ENCODE measurements around the gene MAP4K4. TPM values are rescaled to one million over a fixed set of nuclear protein-coding genes. Genes with fewer than 3 reads are reported as not detected.

Gene MAP4K4
- total RNA-seq, 1 donor from 2014 or later = 427 TPM

GRCh38 chr2:101859604-101860003 lies 162.1 kb downstream of the MAP4K4 start:
- DNase-seq (ENCODE audit: low spot score) = no peak
- Mint-ChIP-seq H3K9me3 (ENCODE audit: unreplicated experiment) (no peaks in the 10 kb centered on the region), H3K27me3 (ENCODE audit: unreplicated experiment) (peaks cover 16% of the 10 kb centered on the region), H3K27ac (ENCODE audit: unreplicated experiment) (peak overlapping the region; percentile 21), H3K4me3 (ENCODE audit: unreplicated experiment) (no peak overlapping the region), H3K36me3 (ENCODE audit: low read depth, unreplicated experiment) (peaks cover 45% of the 10 kb centered on the region), H3K4me1 (ENCODE audit: unreplicated experiment) (peaks cover 31% of the 10 kb centered on the region)
- no peak for TF ChIP-seq CTCF (IDR thresholded peaks at IDR 0.05; ENCODE audit: unreplicated experiment)

- Mint-ChIP-seq H3K4me1 (ENCODE audit: unreplicated experiment) (peaks cover 36% of the 10 kb centered on the region), H3K27ac (ENCODE audit: unreplicated experiment) (no peak overlapping the region), H3K36me3 (ENCODE audit: low read depth, unreplicated experiment) (peaks cover 50% of the 10 kb centered on the region), H3K4me3 (ENCODE audit: unreplicated experiment) (no peak overlapping the region), H3K9me3 (ENCODE audit: unreplicated experiment) (no peaks in the 10 kb centered on the region), H3K27me3 (ENCODE audit: unreplicated experiment) (peaks cover 17% of the 10 kb centered on the region)
- DNase-seq (ENCODE audit: low spot score) = no peak
- TF ChIP-seq CTCF (IDR thresholded peaks at IDR 0.05; ENCODE audit: unreplicated experiment) = no peak
Measured at GRCh38 chr2:101860157-101860556, 162.7 kb downstream of the MAP4K4 start.

GRCh38 chr2:101860782-101861181 lies 163.3 kb downstream of the MAP4K4 start:
- Mint-ChIP-seq H3K4me1 (ENCODE audit: unreplicated experiment) (peaks cover 39% of the 10 kb centered on the region), H3K36me3 (ENCODE audit: low read depth, unreplicated experiment) (peaks cover 49% of the 10 kb centered on the region), H3K9me3 (ENCODE audit: unreplicated experiment) (no peaks in the 10 kb centered on the region), H3K4me3 (ENCODE audit: unreplicated experiment) (peak overlapping the region; percentile 23), H3K27me3 (ENCODE audit: unreplicated experiment) (peaks cover 16% of the 10 kb centered on the region), H3K27ac (ENCODE audit: unreplicated experiment) (no peak overlapping the region)
- DNase-seq (ENCODE audit: low spot score) = no peak
- TF ChIP-seq CTCF (IDR thresholded peaks at IDR 0.05; ENCODE audit: unreplicated experiment) = no peak

GRCh38 chr2:101861382-101861781 lies 163.9 kb downstream of the MAP4K4 start:
- H3K27ac Mint-ChIP-seq (ENCODE audit: unreplicated experiment) = no peak overlapping the region
- no peak for TF ChIP-seq CTCF (IDR thresholded peaks at IDR 0.05; ENCODE audit: unreplicated experiment)
- no peak overlapping the region for H3K4me3 Mint-ChIP-seq (ENCODE audit: unreplicated experiment)
- H3K27me3 Mint-ChIP-seq (ENCODE audit: unreplicated experiment) = peaks cover 13% of the 10 kb centered on the region
- H3K9me3 Mint-ChIP-seq (ENCODE audit: unreplicated experiment) = no peaks in the 10 kb centered on the region
- H3K36me3 Mint-ChIP-seq (ENCODE audit: low read depth, unreplicated experiment) = peaks cover 52% of the 10 kb centered on the region
- peaks cover 42% of the 10 kb centered on the region for H3K4me1 Mint-ChIP-seq (ENCODE audit: unreplicated experiment)
- DNase-seq (ENCODE audit: low spot score) = no peak

GRCh38 chr2:101863534-101863933 lies 166.0 kb downstream of the MAP4K4 start:
- DNase-seq (ENCODE audit: low spot score) = no peak
- H3K9me3 Mint-ChIP-seq (ENCODE audit: unreplicated experiment) = no peaks in the 10 kb centered on the region
- TF ChIP-seq CTCF (IDR thresholded peaks at IDR 0.05; ENCODE audit: unreplicated experiment) = no peak
- H3K27me3 Mint-ChIP-seq (ENCODE audit: unreplicated experiment) = peaks cover 10% of the 10 kb centered on the region
- H3K4me1 Mint-ChIP-seq (ENCODE audit: unreplicated experiment) = peaks cover 41% of the 10 kb centered on the region
- no peak overlapping the region for H3K4me3 Mint-ChIP-seq (ENCODE audit: unreplicated experiment)
- H3K36me3 Mint-ChIP-seq (ENCODE audit: low read depth, unreplicated experiment) = peaks cover 57% of the 10 kb centered on the region
- H3K27ac Mint-ChIP-seq (ENCODE audit: unreplicated experiment) = peak overlapping the region; percentile 98

Data from endothelial cell (in vitro differentiated cells).